GM19463 (cell line): Measurements from ENCODE around the gene SPOP.
"Not testable (repeated sequence)": the region's sequence is repeated elsewhere in the genome, so short reads cannot be mapped to it uniquely, and the experiment has no call there.

Experiments used
- ATAC-seq: cut with Tn5 transposase; IDR thresholded peaks from one replicate; pipeline ENCODE4 v1.9.1; 2021; ENCODE audit warnings: mild to moderate bottlenecking, moderate library complexity; ENCODE audit not compliant: unreplicated experiment

SPOP gene

DNA sequence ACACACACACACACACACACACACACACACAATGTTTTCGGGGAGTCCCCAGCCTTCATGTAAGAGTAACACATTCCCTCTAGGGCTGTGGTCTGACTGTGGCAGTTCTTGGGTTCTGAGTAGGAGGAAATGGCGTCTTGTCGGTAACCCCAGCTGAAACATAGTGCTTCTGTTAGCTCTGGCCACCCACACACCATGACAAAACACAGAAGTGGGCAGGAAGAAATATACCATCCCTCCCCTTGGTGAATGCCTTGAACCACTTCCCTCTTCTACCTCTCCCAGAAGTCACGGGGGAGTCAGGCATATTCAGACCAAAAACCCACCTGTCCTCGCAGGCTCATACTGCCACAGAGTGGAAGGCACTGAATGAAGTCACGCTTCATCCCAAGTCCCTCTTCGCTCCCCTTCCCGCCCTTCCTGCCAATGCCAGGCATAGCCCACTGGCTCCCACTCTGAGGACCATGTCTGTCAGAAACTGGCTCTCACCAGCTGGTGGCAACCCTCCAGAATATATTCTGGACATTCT lies 18.4 kb upstream of the SPOP start:
- no peak for ATAC-seq

DNA sequence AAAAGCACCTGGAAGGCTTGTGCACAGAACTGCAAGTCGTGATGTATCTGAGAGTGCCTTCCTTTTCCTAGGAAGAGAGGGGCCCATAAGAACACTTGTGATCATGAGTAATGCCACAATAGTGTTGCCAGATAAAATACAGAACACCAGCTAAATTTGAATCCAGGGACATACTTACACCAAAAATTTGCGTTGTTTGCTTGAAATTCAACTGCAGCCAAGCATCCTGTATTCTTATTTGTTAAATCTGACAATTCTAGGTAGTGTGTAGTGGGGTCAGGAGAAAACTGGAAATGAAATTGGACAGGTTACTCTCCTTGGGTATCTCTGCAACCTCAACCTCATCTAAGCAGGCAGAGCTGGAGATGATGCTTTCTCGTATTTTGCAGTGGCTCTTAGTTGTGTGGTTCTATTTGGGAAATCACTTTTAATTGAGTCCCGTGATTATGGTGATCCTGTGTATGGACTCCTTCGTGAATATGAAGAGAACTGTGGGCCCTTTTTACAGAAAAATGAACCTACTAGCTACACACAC lies 17.9 kb upstream of the SPOP start:
- ATAC-seq = no peak

DNA sequence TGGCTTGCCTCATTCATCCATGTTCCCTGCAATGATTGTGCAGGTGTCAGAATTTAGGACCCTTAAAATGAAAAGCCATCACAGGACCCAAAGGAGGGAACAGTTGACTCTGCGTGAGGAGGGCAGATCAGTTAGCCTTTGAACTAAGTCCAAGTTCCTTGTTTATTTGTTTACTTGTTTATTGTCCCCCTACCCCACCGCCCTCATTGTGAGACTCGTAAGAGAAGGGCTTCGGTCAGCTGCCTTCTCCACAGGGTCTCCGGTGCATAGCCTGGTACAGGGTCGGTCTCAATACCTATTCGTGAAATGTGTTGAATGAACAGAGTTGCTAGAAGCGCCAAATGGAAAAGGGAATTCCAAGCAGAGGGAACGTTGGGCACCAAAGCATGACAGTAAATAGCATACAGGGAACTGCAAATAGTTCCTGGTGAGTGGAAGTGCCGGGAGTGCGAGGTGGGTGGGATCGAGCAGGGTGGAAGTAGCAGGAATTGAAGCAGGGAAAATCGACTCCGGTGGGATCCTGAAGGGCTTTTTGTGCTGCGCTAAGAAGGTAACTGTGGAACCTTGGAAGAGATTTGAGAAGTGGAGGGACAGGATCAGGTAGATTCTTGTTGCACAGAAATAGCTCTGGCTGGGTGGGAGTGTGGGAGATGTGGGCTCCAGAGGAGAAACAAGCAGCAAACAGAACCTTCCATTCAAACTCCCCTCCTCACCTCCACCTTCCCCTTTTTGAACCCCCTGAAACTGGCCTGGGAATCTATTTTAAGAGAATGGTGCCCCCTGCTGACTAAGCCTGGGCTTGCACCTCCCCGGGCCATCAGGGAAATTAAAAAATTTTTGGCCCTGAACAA lies 17.2 kb upstream of the SPOP start:
- ATAC-seq = no peak

DNA sequence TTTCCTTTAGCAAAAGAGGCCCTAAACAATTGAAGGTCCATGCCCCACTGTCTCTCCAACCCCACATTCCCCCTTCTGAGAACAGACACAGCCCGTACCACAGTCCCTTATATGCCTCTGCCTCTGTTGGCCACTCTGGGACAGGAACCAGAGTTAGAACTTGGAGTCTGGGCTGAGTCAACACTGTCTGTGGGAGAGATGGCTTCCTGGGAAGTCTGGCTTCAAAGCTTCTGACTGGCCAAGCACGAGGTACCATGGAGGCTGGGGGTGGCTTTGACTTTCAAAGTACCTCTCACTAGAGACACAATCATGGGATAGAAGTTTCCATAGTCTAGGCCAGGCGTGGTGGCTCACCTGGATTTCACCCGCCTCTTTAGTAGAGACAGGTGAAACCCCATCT lies 14.9 kb upstream of the SPOP start:
- no peak for ATAC-seq

DNA sequence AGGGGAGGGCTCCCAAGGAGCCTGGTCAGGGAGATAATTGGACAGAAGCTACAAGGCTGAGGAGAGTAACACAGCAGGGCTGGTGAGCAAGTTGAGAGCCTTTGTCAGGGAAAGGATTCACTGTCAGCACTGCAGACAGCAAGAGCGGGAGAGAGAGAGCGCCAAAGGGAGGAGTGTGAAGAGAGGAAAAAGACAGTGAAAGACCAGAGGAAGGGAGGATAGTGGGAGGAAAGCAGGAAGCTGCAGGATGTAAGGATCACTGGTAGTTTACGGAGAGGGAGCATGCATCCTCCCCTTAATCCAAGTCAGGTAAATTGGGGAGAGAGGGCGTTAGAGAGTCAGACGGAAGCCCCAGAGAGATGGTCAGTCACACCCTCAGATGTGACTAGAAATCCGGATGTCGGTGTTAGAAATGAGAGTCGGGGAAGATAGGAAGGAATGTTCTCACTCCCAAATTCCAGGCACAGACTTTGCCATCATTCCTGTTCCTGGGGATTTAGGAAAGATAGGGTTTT lies 13.8 kb upstream of the SPOP start:
- ATAC-seq = no peak

DNA sequence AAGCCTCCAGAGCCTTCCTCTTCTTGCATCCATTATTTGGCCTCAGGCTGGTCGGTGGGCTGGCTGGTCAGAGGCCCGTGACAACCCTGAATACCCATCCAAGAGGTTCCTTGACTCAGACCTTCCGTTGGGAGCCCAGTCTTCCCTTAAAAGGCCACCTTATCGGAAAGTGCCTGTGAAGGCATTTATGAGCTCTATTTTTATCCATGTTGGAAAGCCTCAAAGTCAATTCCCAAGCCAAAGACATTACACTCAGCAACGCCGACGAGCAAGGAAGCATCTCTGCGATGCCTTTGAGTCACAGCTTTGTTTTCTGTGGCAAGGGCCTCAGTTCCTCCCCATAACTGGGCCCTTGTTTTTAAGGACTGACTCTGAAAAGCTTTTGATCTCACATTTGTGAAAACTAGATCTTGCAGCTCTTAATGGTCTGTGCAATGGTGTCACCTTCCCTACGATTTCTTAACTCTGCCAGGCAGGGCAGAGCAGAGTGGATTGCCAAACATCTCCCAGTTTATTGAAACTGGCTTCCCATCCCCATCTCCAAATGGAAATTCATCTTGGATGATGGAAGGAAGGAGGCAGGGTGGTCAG lies 13.3 kb upstream of the SPOP start:
- ATAC-seq = no peak

DNA sequence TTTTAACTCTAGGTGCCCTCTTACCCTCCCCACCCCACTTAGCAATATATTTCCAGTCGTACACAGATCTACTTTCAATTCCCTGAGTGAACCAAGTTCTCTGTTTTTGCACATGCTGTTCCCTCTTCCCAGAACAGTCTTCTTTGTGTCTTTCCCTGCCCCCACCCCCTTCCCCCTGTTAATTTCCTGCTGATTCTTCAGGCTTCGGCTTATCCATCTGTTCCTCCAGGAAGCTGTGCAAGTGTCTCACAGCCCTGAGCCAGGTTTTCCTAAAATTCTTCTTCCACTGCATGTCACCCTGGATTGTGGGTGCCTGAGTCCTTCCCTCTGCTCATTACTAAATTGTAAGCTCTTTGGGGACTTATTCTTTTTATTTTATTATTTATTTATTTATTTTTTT lies 12.4 kb upstream of the SPOP start:
- no peak for ATAC-seq

DNA sequence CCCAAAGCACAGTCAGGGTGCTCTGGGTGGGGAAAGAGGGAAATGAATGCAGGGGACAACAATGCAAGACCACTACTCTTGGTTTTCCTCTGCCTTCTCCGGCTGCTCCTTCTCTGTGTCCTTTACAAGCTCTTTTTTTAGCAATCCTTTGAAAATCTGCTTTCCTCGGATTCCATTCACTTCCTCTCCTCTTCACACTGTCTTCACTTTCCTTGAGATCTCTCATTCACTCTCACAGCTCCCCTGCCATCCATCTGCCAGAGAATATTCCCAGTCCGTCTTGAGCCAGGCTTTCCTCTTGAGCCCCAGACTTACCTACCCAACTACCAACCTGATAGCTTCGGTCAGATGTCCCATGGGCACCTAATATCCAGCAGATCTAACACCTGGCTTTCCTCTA lies 11.0 kb upstream of the SPOP start:
- no peak for ATAC-seq

DNA sequence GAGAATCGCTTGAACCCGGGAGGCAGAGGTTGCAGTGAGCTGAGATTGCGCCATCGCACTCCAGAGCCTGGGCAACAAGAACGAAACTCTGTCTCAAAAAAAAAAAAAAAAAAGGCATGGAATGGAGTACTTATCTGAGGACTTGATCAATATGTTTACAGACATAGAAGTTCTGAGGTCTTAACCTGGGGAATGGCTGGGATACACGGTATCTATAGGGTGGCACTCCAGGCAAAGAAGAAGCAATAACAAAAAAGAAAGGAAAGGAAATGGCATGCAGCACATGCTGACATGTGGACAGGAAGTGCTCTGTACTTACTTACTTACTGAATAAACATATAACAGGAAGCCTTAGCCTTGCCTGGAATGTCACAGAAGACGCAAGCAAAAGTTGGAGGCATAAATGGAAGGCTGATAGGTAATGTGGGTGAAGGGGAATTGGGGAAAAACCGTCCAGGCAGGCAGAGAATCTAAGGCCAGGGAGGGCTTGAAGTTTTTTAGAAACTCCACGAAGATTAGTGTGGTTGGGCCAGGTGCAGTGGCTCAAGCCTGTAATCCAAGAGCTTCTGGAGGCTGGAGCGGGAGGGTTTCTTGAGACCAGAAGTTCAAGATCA lies 10.1 kb upstream of the SPOP start:
- no peak for ATAC-seq

DNA sequence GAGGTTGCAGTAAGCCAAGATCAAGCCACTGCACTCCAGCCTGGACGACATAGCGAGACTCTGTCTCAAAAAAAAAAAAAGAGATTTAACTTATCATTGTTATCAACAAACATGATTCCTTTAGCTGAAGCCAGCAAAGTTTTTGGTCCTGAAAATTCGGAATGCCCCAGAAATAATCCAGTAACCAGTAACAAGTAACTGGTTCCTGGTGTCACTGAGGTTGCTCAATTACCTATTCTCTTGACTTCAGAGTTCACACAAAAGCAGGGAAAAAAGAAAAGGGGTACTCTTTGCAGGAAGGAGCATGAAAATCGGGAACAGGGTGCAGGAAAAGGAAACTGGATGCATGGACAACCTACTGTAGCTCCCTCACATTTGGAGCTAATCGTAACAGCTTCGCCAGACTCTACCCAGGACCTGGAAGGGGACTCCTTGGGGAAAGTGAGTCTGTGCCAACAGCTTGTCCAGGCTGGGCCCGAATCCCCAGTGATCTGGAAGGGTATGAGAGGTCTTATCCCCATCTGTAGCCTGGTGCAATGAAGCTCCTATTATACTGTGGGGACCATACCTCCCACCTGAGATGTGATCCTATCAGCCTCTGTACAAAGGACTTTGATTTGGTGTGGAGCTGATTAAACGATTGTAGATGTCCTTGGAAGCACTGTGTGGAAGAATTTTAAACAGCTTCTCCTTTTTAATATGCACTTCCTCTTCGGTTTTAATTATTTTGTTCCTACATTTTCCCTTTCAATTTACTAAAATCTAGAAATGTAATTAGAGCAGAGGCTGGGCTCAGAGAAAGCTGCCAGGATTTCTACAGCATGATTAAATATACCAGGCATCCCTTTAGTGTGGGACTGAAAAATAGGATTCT lies 3.4 kb upstream of the SPOP start:
- no peak for ATAC-seq

DNA sequence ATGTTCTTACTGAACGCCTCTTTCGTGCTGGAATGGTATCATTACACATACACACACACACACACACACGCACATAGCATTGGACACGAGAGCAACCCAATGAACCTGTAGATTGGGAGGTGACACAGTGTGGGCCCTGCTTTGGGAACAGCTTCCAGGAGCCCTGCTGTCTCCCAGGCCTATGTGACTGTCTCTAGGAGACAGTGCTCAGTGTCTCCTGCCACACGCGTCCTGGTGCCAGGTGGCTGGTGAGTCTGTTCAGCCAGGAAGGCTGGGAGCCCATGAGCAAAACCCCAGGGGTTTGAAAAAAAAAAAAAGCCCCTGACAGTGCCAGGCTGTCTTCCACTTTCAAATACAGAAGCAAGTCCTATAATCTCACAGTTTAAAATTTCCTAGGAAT lies 2.4 kb upstream of the SPOP start:
- no peak for ATAC-seq

DNA sequence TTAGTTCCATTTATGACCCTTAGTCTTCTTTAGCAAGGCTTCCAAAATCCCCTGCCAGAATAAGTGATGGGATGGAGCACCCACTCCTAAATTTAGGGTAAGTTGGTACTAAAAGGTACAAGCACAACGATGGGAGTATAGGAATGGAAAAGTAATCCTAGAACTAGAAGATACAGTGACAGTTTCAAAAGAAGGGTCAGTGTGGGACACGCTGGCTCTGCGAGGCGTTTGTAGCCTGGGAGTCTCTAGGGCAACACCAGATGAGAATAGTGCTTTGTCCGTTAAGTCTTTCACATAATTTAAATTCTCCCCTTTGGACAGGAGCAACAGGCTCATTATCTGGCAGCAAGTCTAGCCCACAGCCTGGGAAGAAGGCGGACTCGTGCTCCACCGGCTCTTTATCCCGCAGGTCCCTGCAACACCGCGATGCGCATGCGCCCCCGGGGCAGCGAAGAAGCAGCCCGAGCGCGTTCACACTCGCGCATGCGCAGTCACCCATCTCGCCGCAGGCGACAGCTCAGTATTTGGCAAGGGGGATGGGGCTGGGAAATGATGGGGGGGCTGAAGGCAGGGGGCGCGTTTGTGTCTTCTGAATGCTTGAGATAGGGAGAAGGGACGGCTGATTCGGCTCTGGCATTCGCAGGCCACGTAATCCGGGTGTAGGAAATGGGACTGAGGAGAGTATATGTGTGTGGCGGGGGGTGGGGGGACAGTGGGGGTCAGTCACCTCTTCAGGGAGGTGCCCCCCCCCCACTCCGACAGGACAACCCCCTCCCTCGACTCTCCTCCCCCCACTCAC lies 564 bp downstream of the SPOP start:
- ATAC-seq = peak; percentile 49

DNA sequence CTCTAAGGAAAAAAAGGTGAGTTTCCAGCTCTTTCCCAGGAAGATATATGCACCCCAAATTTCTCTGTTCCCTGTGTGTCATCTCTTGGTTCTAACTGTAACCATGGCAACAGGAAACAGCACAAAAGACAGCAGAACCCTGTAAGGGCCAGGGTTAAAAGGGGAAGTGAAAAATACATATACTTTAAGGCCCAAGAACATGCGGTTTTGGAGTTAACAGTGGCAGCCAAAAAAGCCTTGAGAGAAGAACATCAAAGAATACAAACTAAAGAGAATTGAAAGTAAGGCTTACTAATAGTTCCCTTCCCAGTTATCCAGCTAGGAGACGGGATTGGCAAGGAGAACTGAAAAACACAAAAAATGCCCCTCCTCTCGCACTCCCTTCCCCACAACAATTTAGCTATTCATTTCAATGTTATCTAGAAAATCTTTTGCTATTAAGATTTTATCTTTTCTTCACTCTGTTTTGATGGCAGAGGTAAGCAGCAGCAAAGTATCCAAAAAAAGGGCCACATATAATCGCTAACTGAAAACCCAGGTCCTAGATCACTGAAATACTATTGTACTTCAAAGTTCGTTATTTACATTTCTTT lies 1.5 kb downstream of the SPOP start:
- ATAC-seq = peak; percentile 63

DNA sequence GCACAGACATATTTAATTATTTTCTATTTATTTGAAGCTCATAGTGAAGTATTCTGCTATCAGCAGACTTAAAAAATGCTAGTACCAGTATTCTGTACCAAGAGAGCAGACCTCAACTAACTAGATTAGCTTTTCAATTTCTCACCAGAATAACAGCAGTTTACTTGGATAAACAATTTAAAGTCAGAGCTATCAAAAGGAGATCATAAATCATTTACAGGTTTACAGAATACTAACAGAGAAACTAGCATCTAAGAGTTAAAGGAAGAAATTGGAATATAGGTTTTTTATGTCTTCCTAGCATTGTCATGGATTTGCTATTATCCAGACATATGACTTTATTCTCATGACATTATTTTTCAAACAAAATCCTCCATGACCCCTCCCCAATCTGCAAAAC lies 3.4 kb downstream of the SPOP start:
- no peak for ATAC-seq

DNA sequence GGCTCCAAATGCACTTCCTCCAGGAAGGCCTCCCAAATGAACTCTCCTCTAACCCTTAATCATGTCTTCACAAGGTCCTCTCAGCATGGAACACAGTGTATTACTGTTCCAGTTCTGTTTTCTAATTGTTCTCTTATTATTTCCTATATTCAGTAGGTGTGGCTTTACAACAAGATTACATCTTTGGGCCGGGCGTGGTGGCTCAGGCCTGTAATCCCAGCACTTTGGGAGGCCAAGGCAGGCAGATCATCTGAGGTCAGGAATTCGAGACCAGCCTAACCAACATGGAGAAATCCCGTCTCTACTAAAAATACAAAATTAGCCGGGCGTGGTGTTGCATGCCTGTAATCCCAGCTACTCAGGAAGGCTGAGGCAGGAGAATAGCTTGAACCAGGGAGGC lies 4.2 kb downstream of the SPOP start:
- ATAC-seq = not testable (repeated sequence)

DNA sequence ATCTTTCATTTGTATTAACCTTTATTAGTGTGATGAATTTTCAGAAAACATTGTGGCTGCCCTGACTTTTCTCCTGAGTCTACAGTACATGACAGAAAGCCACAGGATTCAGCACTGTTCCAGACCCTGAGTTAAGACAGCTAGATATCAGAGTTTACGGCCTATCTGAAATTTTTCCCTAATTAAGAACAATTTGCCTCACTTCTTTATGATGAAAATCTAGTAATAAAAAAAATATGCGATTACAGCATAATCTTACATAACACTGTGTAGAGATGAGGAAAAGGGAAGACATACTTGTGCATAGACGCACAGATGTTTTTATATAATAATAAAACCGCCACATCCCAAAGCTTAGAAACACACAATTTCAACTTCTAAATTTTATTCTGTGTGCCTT lies 7.3 kb downstream of the SPOP start:
- ATAC-seq = no peak

DNA sequence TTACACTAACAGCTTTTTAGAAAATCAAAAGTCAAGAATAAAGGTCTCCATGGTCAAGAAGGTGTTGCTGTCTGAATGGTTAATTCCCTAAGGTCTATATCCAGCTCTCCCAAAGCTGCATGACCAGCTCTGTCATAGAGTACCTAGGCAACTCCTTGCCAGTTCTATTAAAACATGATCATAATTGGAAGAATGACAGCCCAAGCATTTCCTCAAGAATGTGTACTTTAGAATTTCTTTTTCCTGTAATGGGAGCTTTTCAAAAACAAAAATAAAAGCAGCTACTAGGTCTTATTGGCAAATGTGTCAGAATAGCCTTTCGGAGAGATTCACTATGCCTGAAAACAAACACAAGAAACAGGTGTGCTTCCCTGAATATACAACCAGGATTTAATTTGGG lies 7.9 kb downstream of the SPOP start:
- no peak for ATAC-seq

DNA sequence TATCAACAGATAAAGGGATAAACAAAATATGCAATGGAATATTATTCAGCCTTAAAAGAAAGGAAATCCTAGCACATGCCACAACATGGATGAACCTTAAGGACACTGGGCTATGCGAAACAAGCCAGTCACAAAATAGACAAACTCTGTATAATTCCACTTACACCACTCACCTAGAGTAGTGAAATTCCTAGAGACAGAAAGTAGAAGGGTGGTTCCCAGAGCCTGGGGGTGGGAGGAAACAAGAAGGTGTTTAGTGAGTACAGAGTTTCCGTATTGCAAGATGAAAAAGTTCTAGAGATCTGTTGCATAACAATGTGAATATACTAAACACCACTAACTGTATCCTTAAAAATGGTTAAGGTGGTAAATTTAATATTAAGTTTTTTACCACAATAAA lies 10.0 kb downstream of the SPOP start:
- ATAC-seq = no peak

DNA sequence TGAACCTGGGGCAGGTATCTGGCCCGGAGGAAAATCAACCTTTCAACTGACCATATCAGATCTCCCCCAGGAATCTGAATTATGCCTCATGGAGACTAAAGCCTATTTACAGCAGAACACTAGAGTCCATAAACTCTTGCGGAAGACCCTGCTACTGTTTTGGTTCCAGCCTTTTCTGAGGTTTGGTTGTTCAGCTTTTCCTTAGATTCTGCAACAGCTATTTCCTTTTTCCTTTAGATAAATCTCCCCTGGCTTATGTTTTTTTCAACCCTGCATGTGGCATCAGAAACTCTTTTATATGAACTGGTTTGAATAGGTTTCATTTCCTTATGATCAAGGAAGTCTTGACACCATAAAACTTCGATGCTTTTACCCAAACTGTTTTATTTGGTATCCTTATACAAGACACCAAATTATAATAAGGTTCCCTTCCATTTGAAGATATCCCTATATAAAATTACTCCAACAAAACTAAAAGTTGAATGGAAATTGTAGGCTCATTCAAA lies 13.1 kb downstream of the SPOP start:
- no peak for ATAC-seq
